ENCODE results near the gene TRPV2.

DNA sequence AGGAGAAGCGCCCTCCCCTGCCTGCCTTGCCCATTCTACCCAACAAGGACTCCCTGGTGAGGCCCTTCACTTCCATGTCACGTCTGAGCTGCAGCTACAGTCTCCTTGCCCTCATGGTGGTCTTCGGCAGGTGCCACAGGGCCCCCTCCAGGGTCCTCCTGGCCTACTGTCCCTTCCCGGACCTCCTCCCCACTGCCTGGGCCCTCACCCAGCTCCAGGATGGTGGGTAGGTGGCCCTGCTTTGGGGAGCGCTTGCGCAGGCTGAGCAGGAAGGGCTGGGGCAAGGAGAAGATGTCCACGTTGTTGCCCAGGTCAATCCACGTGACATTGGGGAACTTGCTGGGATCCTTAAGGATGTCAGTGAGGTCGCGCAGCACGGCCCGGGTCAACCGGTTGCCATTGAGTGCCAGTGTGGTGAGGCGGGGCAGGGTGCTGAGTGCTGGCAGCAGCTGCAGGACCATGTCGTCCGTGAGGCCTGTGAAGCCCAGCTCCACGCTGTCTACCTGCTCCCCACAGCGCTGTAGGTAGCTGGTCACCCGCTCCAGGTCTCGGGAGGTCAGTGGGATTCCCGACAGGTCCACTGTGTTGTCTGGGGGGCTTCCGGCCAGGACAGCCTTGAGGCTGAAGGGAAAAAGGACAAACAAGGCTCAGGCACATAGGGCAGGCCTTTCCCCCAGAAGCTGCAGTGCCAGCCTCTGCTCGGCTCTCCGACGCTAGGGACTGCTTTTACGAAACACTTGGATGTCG lies 28.3 kb downstream of the TRPV2 start:
- TF ChIP-seq CTCF (IDR thresholded peaks at IDR 0.05; ENCODE audit: low read depth, low read length, missing input control) (no peak), TAF1 (conservative IDR thresholded peaks at IDR 0.05) (no peak), ATF3 (IDR thresholded peaks at IDR 0.05) (no peak), RAD21 (IDR thresholded peaks at IDR 0.05) (no peak), YY1 (IDR thresholded peaks at IDR 0.05) (no peak), FOXA1 (IDR thresholded peaks at IDR 0.05) (no peak), GABPA (IDR thresholded peaks at IDR 0.05 in 1 of 2, conservative IDR thresholded peaks at IDR 0.05 in 1 of 2) (no peak), REST (IDR thresholded peaks at IDR 0.05) (no peak), EGR1 (IDR thresholded peaks at IDR 0.05; ENCODE audit: low read depth in 2 of 2) (no peak), JUND (IDR thresholded peaks at IDR 0.05) (no peak)
- TF ChIP-seq, protein P1, sequence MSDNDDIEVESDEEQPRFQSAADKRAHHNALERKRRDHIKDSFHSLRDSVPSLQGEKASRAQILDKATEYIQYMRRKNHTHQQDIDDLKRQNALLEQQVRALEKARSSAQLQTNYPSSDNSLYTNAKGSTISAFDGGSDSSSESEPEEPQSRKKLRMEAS (IDR thresholded peaks at IDR 0.05): no peak
